ENCODE measurements around the gene JAML.

JAML gene

DNA sequence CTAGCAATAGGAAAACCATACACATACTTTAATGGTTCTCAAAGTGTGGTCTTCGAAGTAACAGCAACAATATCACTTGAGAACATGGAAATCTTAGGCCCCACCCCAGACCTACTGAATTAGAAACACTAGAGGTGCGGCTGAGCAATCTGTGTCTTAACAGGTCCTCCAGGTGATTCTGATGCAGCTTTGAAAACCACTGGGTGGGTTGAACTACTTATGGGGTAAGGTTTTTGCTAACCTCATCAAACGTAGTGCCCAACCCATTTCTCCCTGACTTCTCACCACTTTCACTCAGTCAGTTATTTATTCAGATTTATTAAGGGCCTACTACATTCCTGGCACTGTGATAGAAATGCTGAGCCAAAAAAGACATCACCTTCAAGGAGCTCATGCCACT lies 35.5 kb upstream of the JAML start:
- peaks cover 44 to 63% of the 10 kb centered on the region in 2 experiments for H3K27me3 ChIP-seq (ENCODE audit: control insufficient read depth in 1 of 2, insufficient read depth in 1 of 2, low read length in 2 of 2)
- no peak overlapping the region for H3K14ac ChIP-seq (ENCODE audit: low read length in 2 of 2)
- no peak overlapping the region for H3K4me2 ChIP-seq (ENCODE audit: low read length, poor library complexity, severe bottlenecking)
- no peak overlapping the region for H3K23ac ChIP-seq (ENCODE audit: low read length in 2 of 2)
- no peak overlapping the region for H4K91ac ChIP-seq (ENCODE audit: low read length)
- H3K18ac ChIP-seq (ENCODE audit: low read depth in 1 of 2, low read length in 2 of 2) = no peak overlapping the region
- DNase-seq = no peak
- 70% methylated on average over 1 of the region's 3 CpGs for WGBS
- no peak overlapping the region for H3K4me3 ChIP-seq (ENCODE audit: insufficient read depth in 1 of 2, low read depth in 1 of 2, low read length in 2 of 2)
- H2BK120ac ChIP-seq (ENCODE audit: low read depth, low read length) = no peak overlapping the region
- H3K4me1 ChIP-seq (ENCODE audit: control insufficient read depth, insufficient read depth, low read depth, low read length) = peaks cover 2% of the 10 kb centered on the region
- H2AFZ ChIP-seq (ENCODE audit: low read depth, low read length) = no peak overlapping the region
- no peak overlapping the region for H3K27ac ChIP-seq (ENCODE audit: low read length, poor library complexity, severe bottlenecking)
- H3K36me3 ChIP-seq (ENCODE audit: control insufficient read depth in 1 of 2, insufficient read depth in 2 of 2, low read depth in 1 of 2, low read length in 2 of 2) = no peaks in the 10 kb centered on the region
- H3K9me3 ChIP-seq (ENCODE audit: control insufficient read depth, low read length) = no peaks in the 10 kb centered on the region
- H2BK12ac ChIP-seq (ENCODE audit: low read length in 2 of 2) = no peak overlapping the region
- H3K9ac ChIP-seq (ENCODE audit: low read length) = no peak overlapping the region
- H2BK15ac ChIP-seq (ENCODE audit: low read depth, poor library complexity, severe bottlenecking) = no peak overlapping the region
- H2AK5ac ChIP-seq (ENCODE audit: low read length, severe bottlenecking) = no peak overlapping the region
- no peaks in the 10 kb centered on the region for H3K79me1 ChIP-seq (replicated peaks; ENCODE audit: low read length, poor library complexity, severe bottlenecking)
- no peak overlapping the region for H2BK5ac ChIP-seq (ENCODE audit: low read depth, low read length, poor library complexity, severe bottlenecking)
- no peak overlapping the region for H3K4ac ChIP-seq (ENCODE audit: low read depth in 1 of 2, low read length in 2 of 2)
- no peak overlapping the region for H4K8ac ChIP-seq (ENCODE audit: low read length)

DNA sequence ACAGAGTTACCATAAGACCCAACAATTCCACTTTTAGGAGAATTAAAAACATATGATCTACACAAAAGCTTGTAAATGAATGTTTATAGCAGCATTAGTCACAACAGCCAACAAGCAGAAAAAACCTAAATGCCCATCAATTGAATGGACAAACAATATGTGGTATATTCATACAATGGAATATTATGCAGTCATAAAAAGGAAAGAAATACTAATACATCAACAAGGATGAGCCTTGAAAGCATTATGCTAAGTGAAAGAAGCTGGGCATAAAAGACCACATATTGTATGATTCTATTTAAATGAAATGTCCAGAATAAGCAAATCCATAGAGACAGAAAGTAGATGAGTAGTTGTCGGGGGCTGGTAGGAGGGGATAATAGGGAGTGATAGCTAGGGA lies 34.3 kb upstream of the JAML start:
- H3K9me3 ChIP-seq (ENCODE audit: control insufficient read depth, low read length) = no peaks in the 10 kb centered on the region
- H3K4me3 ChIP-seq (ENCODE audit: insufficient read depth in 1 of 2, low read depth in 1 of 2, low read length in 2 of 2) = no peak overlapping the region
- H3K4me1 ChIP-seq (ENCODE audit: control insufficient read depth, insufficient read depth, low read depth, low read length) = peaks cover under 1% of the 10 kb centered on the region
- no peak overlapping the region for H4K8ac ChIP-seq (ENCODE audit: low read length)
- H2AFZ ChIP-seq (ENCODE audit: low read depth, low read length) = no peak overlapping the region
- no peak overlapping the region for H3K14ac ChIP-seq (ENCODE audit: low read length in 2 of 2)
- H2BK5ac ChIP-seq (ENCODE audit: low read depth, low read length, poor library complexity, severe bottlenecking) = no peak overlapping the region
- H2BK15ac ChIP-seq (ENCODE audit: low read depth, poor library complexity, severe bottlenecking) = no peak overlapping the region
- H3K4me2 ChIP-seq (ENCODE audit: low read length, poor library complexity, severe bottlenecking) = no peak overlapping the region
- H3K23ac ChIP-seq (ENCODE audit: low read length in 2 of 2) = no peak overlapping the region
- H3K18ac ChIP-seq (ENCODE audit: low read depth in 1 of 2, low read length in 2 of 2) = no peak overlapping the region
- H2AK5ac ChIP-seq (ENCODE audit: low read length, severe bottlenecking) = no peak overlapping the region
- no peak overlapping the region for H4K91ac ChIP-seq (ENCODE audit: low read length)
- H2BK12ac ChIP-seq (ENCODE audit: low read length in 2 of 2) = no peak overlapping the region
- no peak overlapping the region for H3K9ac ChIP-seq (ENCODE audit: low read length)
- H3K4ac ChIP-seq (ENCODE audit: low read depth in 1 of 2, low read length in 2 of 2) = no peak overlapping the region
- H3K27me3 ChIP-seq (ENCODE audit: control insufficient read depth in 1 of 2, insufficient read depth in 1 of 2, low read length in 2 of 2) = peaks cover 32 to 62% of the 10 kb centered on the region in 2 experiments
- 100% methylated on average over 1 of the region's 1 CpG for WGBS
- H2BK120ac ChIP-seq (ENCODE audit: low read depth, low read length) = no peak overlapping the region
- DNase-seq = no peak
- no peak overlapping the region for H3K27ac ChIP-seq (ENCODE audit: low read length, poor library complexity, severe bottlenecking)
- no peaks in the 10 kb centered on the region for H3K79me1 ChIP-seq (replicated peaks; ENCODE audit: low read length, poor library complexity, severe bottlenecking)
- no peaks in the 10 kb centered on the region for H3K36me3 ChIP-seq (ENCODE audit: control insufficient read depth in 1 of 2, insufficient read depth in 2 of 2, low read depth in 1 of 2, low read length in 2 of 2)

GRCh38 chr11:118258410-118258809 lies 33.6 kb upstream of the JAML start:
- H3K23ac ChIP-seq (ENCODE audit: low read length in 2 of 2) = no peak overlapping the region
- H3K18ac ChIP-seq (ENCODE audit: low read depth in 1 of 2, low read length in 2 of 2) = no peak overlapping the region
- H3K4me2 ChIP-seq (ENCODE audit: low read length, poor library complexity, severe bottlenecking) = no peak overlapping the region
- H2BK5ac ChIP-seq (ENCODE audit: low read depth, low read length, poor library complexity, severe bottlenecking) = no peak overlapping the region
- H3K4ac ChIP-seq (ENCODE audit: low read depth in 1 of 2, low read length in 2 of 2) = no peak overlapping the region
- H3K4me1 ChIP-seq (ENCODE audit: control insufficient read depth, insufficient read depth, low read depth, low read length) = no peaks in the 10 kb centered on the region
- H3K36me3 ChIP-seq (ENCODE audit: control insufficient read depth in 1 of 2, insufficient read depth in 2 of 2, low read depth in 1 of 2, low read length in 2 of 2) = no peaks in the 10 kb centered on the region
- H4K91ac ChIP-seq (ENCODE audit: low read length) = no peak overlapping the region
- H2BK15ac ChIP-seq (ENCODE audit: low read depth, poor library complexity, severe bottlenecking) = no peak overlapping the region
- H3K27ac ChIP-seq (ENCODE audit: low read length, poor library complexity, severe bottlenecking) = no peak overlapping the region
- WGBS = 0% methylated on average over 1 of the region's 1 CpG
- no peak overlapping the region for H4K8ac ChIP-seq (ENCODE audit: low read length)
- H3K79me1 ChIP-seq (replicated peaks; ENCODE audit: low read length, poor library complexity, severe bottlenecking) = no peaks in the 10 kb centered on the region
- H2BK12ac ChIP-seq (ENCODE audit: low read length in 2 of 2) = no peak overlapping the region
- no peak for DNase-seq
- H2BK120ac ChIP-seq (ENCODE audit: low read depth, low read length) = no peak overlapping the region
- peaks cover 25 to 55% of the 10 kb centered on the region in 2 experiments for H3K27me3 ChIP-seq (ENCODE audit: control insufficient read depth in 1 of 2, insufficient read depth in 1 of 2, low read length in 2 of 2)
- no peak overlapping the region for H2AK5ac ChIP-seq (ENCODE audit: low read length, severe bottlenecking)
- no peak overlapping the region for H3K14ac ChIP-seq (ENCODE audit: low read length in 2 of 2)
- no peaks in the 10 kb centered on the region for H3K9me3 ChIP-seq (ENCODE audit: control insufficient read depth, low read length)
- no peak overlapping the region for H2AFZ ChIP-seq (ENCODE audit: low read depth, low read length)
- no peak overlapping the region for H3K9ac ChIP-seq (ENCODE audit: low read length)
- H3K4me3 ChIP-seq (ENCODE audit: insufficient read depth in 1 of 2, low read depth in 1 of 2, low read length in 2 of 2) = no peak overlapping the region

DNA sequence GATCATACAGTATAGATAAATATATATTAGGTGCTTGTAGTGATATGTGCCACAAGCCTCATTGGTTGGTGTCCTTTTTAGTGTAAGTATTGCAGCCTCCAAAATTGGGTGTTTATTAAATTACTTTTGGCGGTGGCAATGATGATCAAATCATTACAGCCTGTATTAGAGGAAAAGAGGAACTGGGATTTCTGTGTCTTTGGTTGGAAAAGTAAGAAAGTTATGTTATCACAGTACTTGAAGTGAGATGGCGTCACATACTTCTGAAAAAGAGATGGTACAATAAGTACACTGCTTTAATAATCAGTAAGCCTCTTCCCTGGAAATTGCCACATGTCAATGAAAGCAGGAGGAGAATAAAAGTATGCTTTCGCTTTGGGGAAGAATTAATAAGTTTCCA lies 27.9 kb upstream of the JAML start:
- H2AK5ac ChIP-seq (ENCODE audit: low read length, severe bottlenecking) = no peak overlapping the region
- no peak for DNase-seq
- peak overlapping the region; percentile 80 for H3K9ac ChIP-seq (ENCODE audit: low read length)

More for the DNA sequence above, 27.9 kb upstream of the JAML start:
- Histone ChIP-seq H3K4me3 (ENCODE audit: insufficient read depth in 1 of 2, low read depth in 1 of 2, low read length in 2 of 2) (peak overlapping the region in 1 of 2 experiments; percentile 92), H3K23ac (ENCODE audit: low read length in 2 of 2) (no peak overlapping the region), H3K4me2 (ENCODE audit: low read length, poor library complexity, severe bottlenecking) (no peak overlapping the region), H3K14ac (ENCODE audit: low read length in 2 of 2) (no peak overlapping the region), H2AFZ (ENCODE audit: low read depth, low read length) (no peak overlapping the region), H2BK12ac (ENCODE audit: low read length in 2 of 2) (no peak overlapping the region), H3K36me3 (ENCODE audit: control insufficient read depth in 1 of 2, insufficient read depth in 2 of 2, low read depth in 1 of 2, low read length in 2 of 2) (no peaks in the 10 kb centered on the region), H2BK15ac (ENCODE audit: low read depth, poor library complexity, severe bottlenecking) (no peak overlapping the region), H3K18ac (ENCODE audit: low read depth in 1 of 2, low read length in 2 of 2) (no peak overlapping the region), H4K91ac (ENCODE audit: low read length) (no peak overlapping the region), H2BK5ac (ENCODE audit: low read depth, low read length, poor library complexity, severe bottlenecking) (no peak overlapping the region), H3K4me1 (ENCODE audit: control insufficient read depth, insufficient read depth, low read depth, low read length) (no peaks in the 10 kb centered on the region), H3K9me3 (ENCODE audit: control insufficient read depth, low read length) (no peaks in the 10 kb centered on the region), H3K4ac (ENCODE audit: low read depth in 1 of 2, low read length in 2 of 2) (no peak overlapping the region), H3K27ac (ENCODE audit: low read length, poor library complexity, severe bottlenecking) (no peak overlapping the region), H4K8ac (ENCODE audit: low read length) (no peak overlapping the region), H3K79me1 (replicated peaks; ENCODE audit: low read length, poor library complexity, severe bottlenecking) (no peaks in the 10 kb centered on the region), H2BK120ac (ENCODE audit: low read depth, low read length) (no peak overlapping the region), H3K27me3 (ENCODE audit: control insufficient read depth in 1 of 2, insufficient read depth in 1 of 2, low read length in 2 of 2) (peaks cover 0 to 19% of the 10 kb centered on the region in 2 experiments)
- WGBS = 93% methylated on average over 2 of the region's 3 CpGs
